DND-41 (cell line): ENCODE results near the gene LRRC15.
A peak's percentile ranks its signal among the peaks of the same experiment; 100 is the strongest.

Source experiments
- ATAC-seq: fragments of 200-7000 bp; cut with Tn5 transposase; 3 replicates; pipeline ENCODE4 v1.9.1; 2021; ENCODE audit warnings: low read depth; ENCODE audit not compliant: insufficient read depth
- DNase-seq: peaks from one replicate; pipeline ENCODE4 v3.0.0-alpha.2; 2020
- H2AFZ ChIP-seq: 2 replicates; pipeline ENCODE4 v1.6.0; 2012; ENCODE audit warnings: low read depth, low read length
- H3K27ac ChIP-seq: 2 replicates; pipeline ENCODE4 v1.5.1; 2012; ENCODE audit warnings: low read length, inconsistent platforms
- H3K27me3 ChIP-seq: fragments of 200-600 bp; sonication (generic); 2 replicates; pipeline ENCODE4 v1.6.0; 2012; ENCODE audit warnings: low read length, mild to moderate bottlenecking, inconsistent platforms; ENCODE audit not compliant: insufficient read depth, poor library complexity
- H3K36me3 ChIP-seq: 2 replicates; pipeline ENCODE4 v1.5.1; 2012; ENCODE audit warnings: low read length, inconsistent platforms; ENCODE audit not compliant: insufficient read depth
- H3K4me1 ChIP-seq: 2 replicates; pipeline ENCODE4 v1.5.1; 2012; ENCODE audit warnings: mild to moderate bottlenecking, low read length; ENCODE audit not compliant: insufficient read depth
- H3K4me2 ChIP-seq: 2 replicates; pipeline ENCODE4 v1.6.0; 2012; ENCODE audit warnings: mild to moderate bottlenecking, moderate library complexity, low read length, inconsistent platforms; ENCODE audit not compliant: insufficient read depth
- H3K4me3 ChIP-seq, 2 experiments: fragments of 200-600 bp in 1 of 2; shearing (Covaris generic) in 1 of 2; 2 replicates each; pipeline ENCODE4 v1.5.1; 2012 to 2016; ENCODE audit warnings: inconsistent platforms in 2 of 2, low read length in 2 of 2, mild to moderate bottlenecking in 2 of 2, low read depth in 1 of 2, moderate library complexity in 1 of 2
- H3K79me2 ChIP-seq: 2 replicates; pipeline ENCODE4 v1.6.0; 2012; ENCODE audit warnings: low read length, inconsistent platforms; ENCODE audit not compliant: insufficient read depth
- H3K9ac ChIP-seq: 2 replicates; pipeline ENCODE4 v1.6.0; 2012; ENCODE audit warnings: low read depth, mild to moderate bottlenecking, inconsistent platforms, low read length, moderate library complexity
- H3K9me3 ChIP-seq: 2 replicates; pipeline ENCODE4 v1.5.1; 2012; ENCODE audit warnings: low read length, moderate library complexity, mild to moderate bottlenecking, inconsistent platforms; ENCODE audit not compliant: insufficient read depth, severe bottlenecking
- H4K20me1 ChIP-seq: 2 replicates; pipeline ENCODE4 v1.6.0; 2012; ENCODE audit warnings: low read length; ENCODE audit not compliant: insufficient read depth
- EZH2 ChIP-seq: IDR thresholded peaks from 3 replicates; pipeline ENCODE4 v1.6.1; 2012; ENCODE audit warnings: borderline replicate concordance, low read depth, mild to moderate bottlenecking, moderate library complexity, low read length, inconsistent platforms; ENCODE audit not compliant: severe bottlenecking
- TF ChIP-seq, protein P1 (sequence below): IDR thresholded peaks from 2 replicates; pipeline ENCODE4 v1.5.1; 2012; ENCODE audit warnings: borderline replicate concordance, low read length, moderate library complexity, mild to moderate bottlenecking; ENCODE audit not compliant: poor library complexity, severe bottlenecking; ENCODE audit errors: extremely low read depth

Gene LRRC15

DNA sequence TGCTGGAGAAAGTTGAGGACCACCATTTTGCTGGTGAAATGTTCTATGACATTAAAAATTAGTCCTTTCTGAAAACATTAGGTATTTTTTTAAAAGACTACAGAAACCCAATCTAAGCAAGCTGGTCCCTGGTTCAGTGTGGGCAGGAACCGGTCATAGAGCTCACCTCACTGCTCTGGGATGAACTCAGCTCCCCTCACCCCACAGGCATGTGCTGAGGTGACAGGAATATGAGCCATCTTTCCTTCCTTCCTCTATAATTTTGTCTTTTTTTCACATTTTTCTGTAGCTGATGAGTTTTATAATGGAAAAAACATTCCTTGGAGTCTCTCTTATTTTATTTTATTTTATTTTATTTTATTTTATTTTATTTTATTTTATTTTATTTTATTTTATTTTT is 8.2 kb upstream of the LRRC15 start:
- DNase-seq (no peak), ATAC-seq (no peak)
- Histone ChIP-seq H3K4me1 (no peaks in the 10 kb centered on the region), H3K9me3 (no peaks in the 10 kb centered on the region), H3K4me3 (no peak overlapping the region), H3K36me3 (no peaks in the 10 kb centered on the region), H3K4me2 (no peak overlapping the region), H3K79me2 (no peaks in the 10 kb centered on the region), H3K27me3 (peaks cover 3% of the 10 kb centered on the region), H3K9ac (no peak overlapping the region), H3K27ac (no peak overlapping the region), H2AFZ (no peak overlapping the region), H4K20me1 (no peaks in the 10 kb centered on the region)
- TF ChIP-seq, protein P1, sequence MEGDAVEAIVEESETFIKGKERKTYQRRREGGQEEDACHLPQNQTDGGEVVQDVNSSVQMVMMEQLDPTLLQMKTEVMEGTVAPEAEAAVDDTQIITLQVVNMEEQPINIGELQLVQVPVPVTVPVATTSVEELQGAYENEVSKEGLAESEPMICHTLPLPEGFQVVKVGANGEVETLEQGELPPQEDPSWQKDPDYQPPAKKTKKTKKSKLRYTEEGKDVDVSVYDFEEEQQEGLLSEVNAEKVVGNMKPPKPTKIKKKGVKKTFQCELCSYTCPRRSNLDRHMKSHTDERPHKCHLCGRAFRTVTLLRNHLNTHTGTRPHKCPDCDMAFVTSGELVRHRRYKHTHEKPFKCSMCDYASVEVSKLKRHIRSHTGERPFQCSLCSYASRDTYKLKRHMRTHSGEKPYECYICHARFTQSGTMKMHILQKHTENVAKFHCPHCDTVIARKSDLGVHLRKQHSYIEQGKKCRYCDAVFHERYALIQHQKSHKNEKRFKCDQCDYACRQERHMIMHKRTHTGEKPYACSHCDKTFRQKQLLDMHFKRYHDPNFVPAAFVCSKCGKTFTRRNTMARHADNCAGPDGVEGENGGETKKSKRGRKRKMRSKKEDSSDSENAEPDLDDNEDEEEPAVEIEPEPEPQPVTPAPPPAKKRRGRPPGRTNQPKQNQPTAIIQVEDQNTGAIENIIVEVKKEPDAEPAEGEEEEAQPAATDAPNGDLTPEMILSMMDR, result no peak
- no peak for TF ChIP-seq EZH2

DNA sequence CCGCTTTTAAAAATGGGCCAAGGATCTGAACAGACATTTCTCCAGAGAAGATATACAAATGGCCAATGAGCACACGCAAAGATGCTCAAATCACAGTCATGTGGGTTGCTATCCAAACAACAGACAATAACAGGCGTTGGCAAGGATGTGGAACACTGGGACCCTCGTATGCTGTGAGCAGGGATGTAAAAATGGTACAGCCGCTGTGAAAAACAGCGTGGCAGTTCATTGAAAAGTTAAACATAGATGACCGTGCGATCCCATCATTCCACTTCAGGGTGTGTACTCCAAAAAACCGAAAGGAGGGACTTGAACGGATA is 6.7 kb upstream of the LRRC15 start:
- Histone ChIP-seq H3K4me2 (no peak overlapping the region), H4K20me1 (peaks cover 2% of the 10 kb centered on the region; the same call in 1 of the 2 replicates), H3K4me1 (no peaks in the 10 kb centered on the region), H2AFZ (no peak overlapping the region), H3K36me3 (no peaks in the 10 kb centered on the region), H3K27ac (no peak overlapping the region), H3K9me3 (no peaks in the 10 kb centered on the region), H3K27me3 (peaks cover 3% of the 10 kb centered on the region), H3K79me2 (no peaks in the 10 kb centered on the region), H3K9ac (no peak overlapping the region), H3K4me3 (no peak overlapping the region)
- no peak for TF ChIP-seq EZH2
- TF ChIP-seq, protein P1, result no peak
- no peak for ATAC-seq
- DNase-seq, result no peak

- TF ChIP-seq, protein P1, result no peak
- TF ChIP-seq EZH2, result no peak
- Histone ChIP-seq H3K27me3 (peaks cover 3% of the 10 kb centered on the region), H2AFZ (no peak overlapping the region), H3K4me2 (no peak overlapping the region), H3K4me3 (no peak overlapping the region), H3K4me1 (no peaks in the 10 kb centered on the region), H3K9ac (no peak overlapping the region), H3K79me2 (no peaks in the 10 kb centered on the region), H3K27ac (no peak overlapping the region), H3K36me3 (no peaks in the 10 kb centered on the region), H3K9me3 (no peaks in the 10 kb centered on the region), H4K20me1 (peaks cover 2% of the 10 kb centered on the region; the same call in 1 of the 2 replicates)
- ATAC-seq (no peak), DNase-seq (no peak)
Observed at GRCh38 chr3:194375473-194376240, 6.1 kb upstream of the LRRC15 start.

DNA sequence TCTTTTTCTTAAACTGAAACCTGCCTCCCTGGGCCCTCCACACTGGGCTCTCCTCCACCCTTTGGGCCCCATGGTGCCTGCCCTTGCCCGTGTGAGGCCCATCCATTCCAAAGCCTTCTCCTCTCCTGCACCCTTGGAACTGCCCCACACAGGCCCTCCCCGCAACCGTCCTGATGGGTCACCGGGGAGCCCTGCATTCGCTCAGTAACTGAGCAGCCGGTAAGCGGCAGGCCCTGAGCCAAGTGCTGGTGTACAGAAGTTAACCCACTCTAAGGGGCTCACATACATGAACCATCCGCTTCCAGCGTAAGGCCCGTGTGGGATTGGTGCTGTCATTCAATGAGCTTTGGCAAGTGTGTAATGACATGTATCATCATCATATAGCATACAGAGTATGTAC is 5.4 kb upstream of the LRRC15 start:
- Histone ChIP-seq H3K4me1 (no peaks in the 10 kb centered on the region), H3K4me2 (no peak overlapping the region), H4K20me1 (peaks cover 2% of the 10 kb centered on the region; the same call in 1 of the 2 replicates), H2AFZ (no peak overlapping the region), H3K79me2 (no peaks in the 10 kb centered on the region), H3K4me3 (no peak overlapping the region), H3K27me3 (peaks cover under 1% of the 10 kb centered on the region), H3K27ac (no peak overlapping the region), H3K9me3 (no peaks in the 10 kb centered on the region), H3K9ac (no peak overlapping the region), H3K36me3 (no peaks in the 10 kb centered on the region)
- 0 out of 3 replicates have a peak, but pooled peaks have one; percentile 9 for ATAC-seq
- TF ChIP-seq, protein P1, result no peak
- DNase-seq, result no peak
